ENCODE data around the gene ADD1. TPM values are rescaled to one million over a fixed set of nuclear protein-coding genes. Genes with fewer than 3 reads are reported as not detected.

Gene ADD1
- total and polyA plus RNA-seq, 2 of the 13 experiments (the other 11 are each of a cell fraction or from before 2014, with no cell fraction given) = 73.9 to 122 TPM

- TF ChIP-seq ZNF580 (CRISPR knock-in tag; IDR thresholded peaks at IDR 0.05; ENCODE audit: borderline replicate concordance, low read depth) (0 out of 2 replicates have a peak, but pooled peaks have one; percentile 47), ZNF280D (CRISPR knock-in tag; IDR thresholded peaks at IDR 0.05) (no peak), FOXK1 (CRISPR knock-in tag; IDR thresholded peaks at IDR 0.05; ENCODE audit: borderline replicate concordance, low read depth) (no peak), JDP2 (CRISPR knock-in tag; IDR thresholded peaks at IDR 0.05; ENCODE audit: borderline replicate concordance) (no peak), RBAK (CRISPR knock-in tag; IDR thresholded peaks at IDR 0.05) (no peak), RBM39 (IDR thresholded peaks at IDR 0.05; ENCODE audit: low read depth, low read length, poor library complexity, severe bottlenecking) (no peak), SNRNP70 (IDR thresholded peaks at IDR 0.05; ENCODE audit: low read depth, low read length) (no peak), ZFP41 (CRISPR knock-in tag; IDR thresholded peaks at IDR 0.05; ENCODE audit: borderline replicate concordance) (no peak), SPEN (CRISPR knock-in tag; IDR thresholded peaks at IDR 0.05; ENCODE audit: low read depth) (peak; percentile 77; the same call in 1 of the 2 replicates), RXRB (CRISPR knock-in tag; IDR thresholded peaks at IDR 0.05; ENCODE audit: borderline replicate concordance) (peak; percentile 93), ZMYM2 (CRISPR knock-in tag; IDR thresholded peaks at IDR 0.05) (0 out of 2 replicates have a peak, but pooled peaks have one; percentile 22), HMG20B (CRISPR knock-in tag; conservative IDR thresholded peaks at IDR 0.05) (peak; percentile 92)
- TF ChIP-seq, protein P1, sequence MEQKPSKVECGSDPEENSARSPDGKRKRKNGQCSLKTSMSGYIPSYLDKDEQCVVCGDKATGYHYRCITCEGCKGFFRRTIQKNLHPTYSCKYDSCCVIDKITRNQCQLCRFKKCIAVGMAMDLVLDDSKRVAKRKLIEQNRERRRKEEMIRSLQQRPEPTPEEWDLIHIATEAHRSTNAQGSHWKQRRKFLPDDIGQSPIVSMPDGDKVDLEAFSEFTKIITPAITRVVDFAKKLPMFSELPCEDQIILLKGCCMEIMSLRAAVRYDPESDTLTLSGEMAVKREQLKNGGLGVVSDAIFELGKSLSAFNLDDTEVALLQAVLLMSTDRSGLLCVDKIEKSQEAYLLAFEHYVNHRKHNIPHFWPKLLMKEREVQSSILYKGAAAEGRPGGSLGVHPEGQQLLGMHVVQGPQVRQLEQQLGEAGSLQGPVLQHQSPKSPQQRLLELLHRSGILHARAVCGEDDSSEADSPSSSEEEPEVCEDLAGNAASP (CRISPR knock-in tag; IDR thresholded peaks at IDR 0.05; ENCODE audit: borderline replicate concordance) = peak; percentile 96; the same call in 1 of the 2 replicates
- TF ChIP-seq, protein P2, sequence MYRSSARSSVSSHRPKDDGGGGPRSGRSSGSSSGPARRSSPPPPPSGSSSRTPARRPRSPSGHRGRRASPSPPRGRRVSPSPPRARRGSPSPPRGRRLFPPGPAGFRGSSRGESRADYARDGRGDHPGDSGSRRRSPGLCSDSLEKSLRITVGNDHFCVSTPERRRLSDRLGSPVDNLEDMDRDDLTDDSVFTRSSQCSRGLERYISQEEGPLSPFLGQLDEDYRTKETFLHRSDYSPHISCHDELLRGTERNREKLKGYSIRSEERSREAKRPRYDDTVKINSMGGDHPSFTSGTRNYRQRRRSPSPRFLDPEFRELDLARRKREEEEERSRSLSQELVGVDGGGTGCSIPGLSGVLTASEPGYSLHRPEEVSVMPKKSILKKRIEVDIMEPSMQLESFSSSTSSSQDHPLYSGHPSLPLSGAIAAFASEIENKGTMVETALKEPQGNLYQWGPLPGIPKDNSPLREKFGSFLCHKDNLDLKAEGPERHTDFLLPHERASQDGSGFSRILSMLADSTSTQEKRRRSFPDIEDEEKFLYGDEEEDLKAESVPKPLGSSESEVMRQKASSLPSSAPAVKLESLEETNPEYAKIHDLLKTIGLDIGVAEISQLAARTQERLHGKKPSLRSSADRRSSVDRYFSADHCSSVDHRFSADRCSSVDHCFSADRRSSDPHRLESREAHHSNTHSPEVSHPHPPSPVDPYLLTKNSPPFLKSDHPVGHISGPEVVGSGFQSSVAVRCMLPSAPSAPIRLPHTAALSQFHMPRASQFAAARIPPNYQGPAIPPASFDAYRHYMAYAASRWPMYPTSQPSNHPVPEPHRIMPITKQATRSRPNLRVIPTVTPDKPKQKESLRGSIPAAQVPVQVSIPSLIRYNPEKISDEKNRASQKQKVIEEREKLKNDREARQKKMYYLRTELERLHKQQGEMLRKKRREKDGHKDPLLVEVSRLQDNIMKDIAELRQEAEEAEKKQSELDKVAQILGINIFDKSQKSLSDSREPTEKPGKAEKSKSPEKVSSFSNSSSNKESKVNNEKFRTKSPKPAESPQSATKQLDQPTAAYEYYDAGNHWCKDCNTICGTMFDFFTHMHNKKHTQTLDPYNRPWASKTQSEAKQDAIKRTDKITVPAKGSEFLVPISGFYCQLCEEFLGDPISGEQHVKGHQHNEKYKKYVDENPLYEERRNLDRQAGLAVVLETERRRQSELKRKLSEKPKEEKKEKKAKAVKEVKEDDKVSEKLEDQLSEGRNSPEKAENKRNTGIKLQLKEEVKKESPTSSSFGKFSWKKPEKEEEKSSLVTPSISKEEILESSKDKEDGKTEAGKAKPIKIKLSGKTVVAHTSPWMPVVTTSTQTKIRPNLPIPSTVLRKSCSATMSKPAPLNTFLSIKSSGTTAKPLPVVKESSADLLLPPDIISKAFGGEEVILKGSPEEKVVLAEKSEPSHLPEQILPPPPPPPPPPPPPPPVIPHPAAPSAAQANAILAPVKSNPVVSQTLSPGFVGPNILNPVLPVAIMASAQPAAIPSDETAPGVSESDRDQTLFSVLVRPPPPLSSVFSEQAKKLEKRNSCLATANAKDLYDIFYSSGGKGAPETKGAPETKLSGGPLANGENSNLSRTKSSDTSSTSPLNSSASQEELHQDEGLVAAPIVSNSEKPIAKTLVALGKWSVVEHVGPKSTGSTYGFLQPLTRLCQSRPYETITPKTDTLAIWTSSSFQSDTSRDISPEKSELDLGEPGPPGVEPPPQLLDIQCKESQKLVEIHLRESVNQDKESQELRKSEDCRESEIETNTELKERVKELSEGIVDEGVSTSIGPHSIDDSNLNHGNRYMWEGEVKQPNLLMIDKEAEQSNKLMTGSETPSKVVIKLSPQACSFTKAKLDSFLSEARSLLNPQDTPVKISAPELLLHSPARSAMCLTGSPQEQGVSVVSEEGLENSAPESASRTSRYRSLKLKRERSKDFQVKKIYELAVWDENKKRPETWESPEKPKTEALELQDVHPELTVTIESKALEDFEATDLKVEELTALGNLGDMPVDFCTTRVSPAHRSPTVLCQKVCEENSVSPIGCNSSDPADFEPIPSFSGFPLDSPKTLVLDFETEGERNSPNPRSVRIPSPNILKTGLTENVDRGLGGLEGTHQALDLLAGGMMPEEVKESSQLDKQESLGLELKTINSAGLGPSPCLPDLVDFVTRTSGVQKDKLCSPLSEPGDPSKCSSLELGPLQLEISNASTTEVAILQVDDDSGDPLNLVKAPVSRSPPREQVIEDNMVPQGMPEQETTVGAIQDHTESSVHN (CRISPR knock-in tag; IDR thresholded peaks at IDR 0.05) = no peak
These were observed 17.0 kb downstream of the ADD1 start (continued) for GRCh38 chr4:2860391-2861348.
